ENCODE results near the gene DGLUCY. TPM values are rescaled to one million over a fixed set of nuclear protein-coding genes. Genes with fewer than 3 reads are reported as not detected.

DGLUCY gene
- total RNA-seq, 1 experiment from 2014 or later = 26.7 TPM

GRCh38 chr14:91255026-91255695 is 141.3 kb downstream of the DGLUCY start:
- no peak for DNase-seq (ENCODE audit: low spot score)
- Histone ChIP-seq H3K4me1 (ENCODE audit: insufficient read depth, low read length, poor library complexity, severe bottlenecking) (peaks cover 13% of the 10 kb centered on the region), H3K27me3 (replicated peaks; ENCODE audit: insufficient read depth, low read depth, low read length, poor library complexity) (no peaks in the 10 kb centered on the region), H3K9me3 (ENCODE audit: low read depth, low read length, poor library complexity, severe bottlenecking) (no peaks in the 10 kb centered on the region), H3K36me3 (ENCODE audit: insufficient read depth, low read length, poor library complexity, severe bottlenecking) (no peaks in the 10 kb centered on the region), H3K4me3 (ENCODE audit: low read depth, low read length, poor library complexity, severe bottlenecking) (no peak overlapping the region), H3K27ac (ENCODE audit: low read depth, low read length, poor library complexity, severe bottlenecking) (no peak overlapping the region)
- intact Hi-C loops (cut with micrococcal nuclease; ENCODE audit: unreplicated experiment) = no loop called here
- POLR2A ChIA-PET (ENCODE audit: low non-redundant PET) = no interaction called here
- CTCF ChIA-PET = no interaction called here
- TF ChIP-seq CTCF (conservative IDR thresholded peaks at IDR 0.05; ENCODE audit: low read depth, low read length) (no peak), EZH2 (IDR thresholded peaks at IDR 0.05; ENCODE audit: borderline replicate concordance, low read depth, low read length, poor library complexity, severe bottlenecking) (no peak)
- BruUV-seq (replicated peaks) = no TSS peak

GRCh38 chr14:91256661-91257060 is 142.8 kb downstream of the DGLUCY start:
- POLR2A ChIA-PET (ENCODE audit: low non-redundant PET) = no interaction called here
- DNase-seq (ENCODE audit: low spot score) = no peak
- no TSS peak for BruUV-seq (replicated peaks)
- Histone ChIP-seq H3K27ac (ENCODE audit: low read depth, low read length, poor library complexity, severe bottlenecking) (no peak overlapping the region), H3K9me3 (ENCODE audit: low read depth, low read length, poor library complexity, severe bottlenecking) (no peaks in the 10 kb centered on the region), H3K4me1 (ENCODE audit: insufficient read depth, low read length, poor library complexity, severe bottlenecking) (peaks cover 8% of the 10 kb centered on the region), H3K36me3 (ENCODE audit: insufficient read depth, low read length, poor library complexity, severe bottlenecking) (no peaks in the 10 kb centered on the region), H3K4me3 (ENCODE audit: low read depth, low read length, poor library complexity, severe bottlenecking) (no peak overlapping the region), H3K27me3 (replicated peaks; ENCODE audit: insufficient read depth, low read depth, low read length, poor library complexity) (no peaks in the 10 kb centered on the region)
- CTCF ChIA-PET = no interaction called here
- intact Hi-C loops (cut with micrococcal nuclease; ENCODE audit: unreplicated experiment) = no loop called here
- TF ChIP-seq CTCF (conservative IDR thresholded peaks at IDR 0.05; ENCODE audit: low read depth, low read length) (no peak), EZH2 (IDR thresholded peaks at IDR 0.05; ENCODE audit: borderline replicate concordance, low read depth, low read length, poor library complexity, severe bottlenecking) (no peak)

GRCh38 chr14:91257328-91258010 is 143.6 kb downstream of the DGLUCY start:
- CTCF ChIA-PET = no interaction called here

More at GRCh38 chr14:91257328-91258010, 143.6 kb downstream of the DGLUCY start:
- POLR2A ChIA-PET (ENCODE audit: low non-redundant PET) = no interaction called here
- Histone ChIP-seq H3K36me3 (ENCODE audit: insufficient read depth, low read length, poor library complexity, severe bottlenecking) (no peaks in the 10 kb centered on the region), H3K27me3 (replicated peaks; ENCODE audit: insufficient read depth, low read depth, low read length, poor library complexity) (no peaks in the 10 kb centered on the region), H3K9me3 (ENCODE audit: low read depth, low read length, poor library complexity, severe bottlenecking) (no peaks in the 10 kb centered on the region), H3K27ac (ENCODE audit: low read depth, low read length, poor library complexity, severe bottlenecking) (no peak overlapping the region), H3K4me3 (ENCODE audit: low read depth, low read length, poor library complexity, severe bottlenecking) (no peak overlapping the region), H3K4me1 (ENCODE audit: insufficient read depth, low read length, poor library complexity, severe bottlenecking) (peaks cover 8% of the 10 kb centered on the region)
- TF ChIP-seq CTCF (conservative IDR thresholded peaks at IDR 0.05; ENCODE audit: low read depth, low read length) (no peak), EZH2 (IDR thresholded peaks at IDR 0.05; ENCODE audit: borderline replicate concordance, low read depth, low read length, poor library complexity, severe bottlenecking) (no peak)
- no TSS peak for BruUV-seq (replicated peaks)
- no peak for DNase-seq (ENCODE audit: low spot score)
- intact Hi-C loops (cut with micrococcal nuclease; ENCODE audit: unreplicated experiment) = no loop called here
